SK-N-MC (cell line): ENCODE data around the gene ELOVL1.

Experiments
- EZH2 ChIP-seq: fragments of 200-600 bp; sonication (generic); IDR thresholded peaks from one replicate; pipeline ENCODE4 v1.6.1; 2017; ENCODE audit warnings: antibody characterized with exemption
- POLR2AphosphoS5 ChIP-seq: IDR thresholded peaks from 2 replicates; pipeline ENCODE4 v1.6.1; 2012; ENCODE audit warnings: mild to moderate bottlenecking, low read depth, low read length, borderline replicate concordance

DNA sequence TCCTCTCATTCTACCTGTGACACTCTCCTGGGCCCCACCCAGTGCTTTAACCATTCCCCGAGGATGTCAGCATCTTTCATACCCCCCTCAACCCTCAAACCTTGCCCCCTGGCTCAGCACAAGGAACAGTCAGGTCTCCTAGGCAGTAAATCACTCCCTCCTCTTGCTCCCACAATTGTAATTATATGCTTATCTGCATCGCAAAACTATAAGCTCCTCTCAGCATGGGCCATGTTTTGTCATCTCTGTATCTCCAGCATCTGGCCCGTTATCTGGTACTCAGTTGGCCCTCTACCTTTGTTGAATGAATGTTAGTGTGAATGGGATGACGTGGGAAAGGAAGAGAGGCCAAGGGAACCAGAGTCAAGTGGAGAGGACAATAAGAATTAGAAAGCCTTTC lies 2.8 kb upstream of the ELOVL1 start:
- TF ChIP-seq POLR2AphosphoS5: no peak
- no peak for TF ChIP-seq EZH2
